ENCODE data around the gene MYH6.

- TF ChIP-seq POLR2AphosphoS5 (IDR thresholded peaks at IDR 0.05; ENCODE audit: low read depth) (no peak), SPI1 (IDR thresholded peaks at IDR 0.05; ENCODE audit: borderline replicate concordance, low read depth) (no peak), CTCF (IDR thresholded peaks at IDR 0.05; ENCODE audit: insufficient read depth, low read length) (no peak), GABPA (IDR thresholded peaks at IDR 0.05; ENCODE audit: low read depth) (no peak)
Measured at GRCh38 chr14:23437133-23438100, 29.3 kb upstream of the MYH6 start.

Data from HL-60 (cell line).